Activated CD4-positive, CD25-positive, alpha-beta regulatory T cell treated with anti-CD3 and anti-CD28 coated beads, Interleukin-2, amount 50 U/mL, for 72 hours (primary cell): ENCODE results near the gene OR5L2.
"Not testable (repeated sequence)": the region's sequence is repeated elsewhere in the genome, so short reads cannot be mapped to it uniquely, and the experiment has no call there.

ENCODE experiments used
- DNase-seq: peaks from one replicate; pipeline ENCODE4 v3.0.0; 2021

The OR5L2 gene

DNA sequence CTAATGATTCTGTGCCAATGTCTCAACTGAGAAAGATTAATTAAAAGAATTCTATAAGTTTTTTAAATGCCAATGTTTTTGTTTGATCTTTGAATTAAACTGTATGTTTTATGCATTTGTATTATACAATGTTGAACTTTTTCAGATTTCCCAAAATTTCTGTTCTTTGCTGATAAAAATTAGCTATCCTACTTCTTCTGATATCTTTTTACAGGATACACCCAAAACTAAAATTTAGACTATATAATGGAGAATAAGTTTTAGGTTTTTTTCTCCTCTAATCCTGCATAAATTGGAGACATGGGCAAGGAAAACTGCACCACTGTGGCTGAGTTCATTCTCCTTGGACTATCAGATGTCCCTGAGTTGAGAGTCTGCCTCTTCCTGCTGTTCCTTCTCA lies at the start of gene OR5L2:
Gene OR5L2 (plus strand): TSS at position 301 of the 400 bp plus-strand sequence. CDS start 0 bp downstream, at position 301.
- no peak for DNase-seq

GRCh38 chr11:55791606-55792005 lies 35.4 kb upstream of the OR5L2 start:
- no peak for DNase-seq

- DNase-seq, result no peak
Observed at GRCh38 chr11:55793321-55793720, 33.7 kb upstream of the OR5L2 start.

DNA sequence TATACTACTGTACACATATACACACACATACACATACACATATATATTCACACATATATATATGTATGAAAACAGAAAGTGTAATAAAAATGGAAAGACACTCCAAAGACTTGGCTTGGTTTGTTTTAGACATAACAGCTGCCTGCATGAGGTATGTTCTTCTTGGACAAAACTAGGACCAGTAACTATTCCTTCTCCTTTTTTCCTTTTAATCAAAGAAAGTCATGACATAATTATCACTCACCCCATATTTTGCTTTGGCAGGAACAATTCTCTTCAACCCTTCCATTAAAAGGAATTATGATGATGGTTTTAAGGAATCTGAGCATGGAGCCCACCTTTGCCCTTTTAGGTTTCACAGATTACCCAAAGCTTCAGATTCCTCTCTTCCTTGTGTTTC lies 31.8 kb upstream of the OR5L2 start, which contains the start of gene OR5D14:
Gene OR5D14 (plus strand): TSS at position 301 of the 400 bp plus-strand sequence. CDS start 0 bp downstream, at position 301.
- DNase-seq, result no peak

DNA sequence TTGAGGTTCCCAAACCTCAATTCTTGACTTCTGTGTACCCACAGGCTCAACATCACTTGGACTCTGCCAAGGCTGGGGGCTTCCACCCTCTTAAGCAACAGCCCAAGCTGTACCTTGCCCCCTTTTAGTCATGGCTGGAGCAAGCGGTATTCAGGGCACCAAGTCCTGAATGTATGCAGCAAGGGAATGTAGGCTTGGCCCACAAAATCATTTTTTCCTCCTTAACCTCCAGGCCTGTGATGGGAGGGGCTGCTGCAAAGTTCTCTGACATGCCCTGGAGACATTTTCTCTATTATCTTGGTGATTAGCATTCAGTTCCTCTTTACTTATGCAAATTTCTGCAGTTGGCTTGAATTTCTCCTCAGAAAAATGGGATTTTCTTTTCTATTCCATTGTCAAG lies 20.8 kb upstream of the OR5L2 start:
- no peak for DNase-seq

DNA sequence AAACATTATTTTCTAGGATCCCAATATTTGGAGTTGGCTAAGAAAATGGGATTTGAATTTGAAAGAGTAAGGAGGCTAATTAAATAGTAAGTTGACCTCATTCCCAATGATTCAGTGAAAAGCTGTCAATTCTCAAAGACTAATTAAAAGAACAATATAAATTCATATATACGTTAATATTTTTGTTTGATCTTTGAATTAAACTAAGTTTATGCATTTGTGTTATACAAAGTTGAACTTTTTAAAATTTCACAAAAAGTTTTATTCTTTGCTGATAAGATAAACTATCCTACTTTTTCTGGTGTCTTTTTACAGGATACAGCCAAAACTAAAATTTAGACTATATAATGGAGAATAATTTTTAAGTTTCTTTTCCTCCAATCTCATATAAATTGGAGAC lies 16.0 kb upstream of the OR5L2 start, which contains the start of gene OR5L1:
Gene OR5L1 (plus strand): TSS at position 301 of the 400 bp plus-strand sequence. CDS start 100 bp downstream, outside the sequence.
- DNase-seq, result no peak

- DNase-seq, result no peak
Observed at GRCh38 chr11:55819330-55819729, 7.7 kb upstream of the OR5L2 start, which contains the start of gene OR5D18. Gene OR5D18 (plus strand): TSS chr11:55819630. CDS start chr11:55819630, 0 bp downstream.

GRCh38 chr11:55838452-55838851 lies 11.4 kb downstream of the OR5L2 start, which contains the start of gene OR5D16:
Gene OR5D16 (plus strand): TSS chr11:55838752. CDS start chr11:55838752, 0 bp downstream.
- no peak for DNase-seq

DNA sequence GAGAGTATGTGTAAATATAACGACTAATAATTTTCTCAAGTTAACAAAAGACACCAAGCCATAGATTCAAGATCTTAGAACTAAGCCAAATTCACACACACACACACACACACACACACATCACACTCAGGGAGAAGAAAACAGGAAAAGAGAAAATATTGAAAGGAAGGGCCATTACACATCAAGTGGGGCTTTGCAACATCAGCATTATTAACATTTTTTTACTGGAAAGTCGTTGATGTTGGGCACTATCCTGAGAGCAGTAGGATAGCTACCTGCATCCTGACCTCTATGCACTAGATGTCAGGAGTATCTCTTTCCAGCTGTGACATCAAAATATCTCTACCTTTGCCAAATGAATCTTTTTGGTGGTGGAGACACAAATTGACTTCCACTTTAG lies 20.4 kb downstream of the OR5L2 start:
- DNase-seq, result no peak

DNA sequence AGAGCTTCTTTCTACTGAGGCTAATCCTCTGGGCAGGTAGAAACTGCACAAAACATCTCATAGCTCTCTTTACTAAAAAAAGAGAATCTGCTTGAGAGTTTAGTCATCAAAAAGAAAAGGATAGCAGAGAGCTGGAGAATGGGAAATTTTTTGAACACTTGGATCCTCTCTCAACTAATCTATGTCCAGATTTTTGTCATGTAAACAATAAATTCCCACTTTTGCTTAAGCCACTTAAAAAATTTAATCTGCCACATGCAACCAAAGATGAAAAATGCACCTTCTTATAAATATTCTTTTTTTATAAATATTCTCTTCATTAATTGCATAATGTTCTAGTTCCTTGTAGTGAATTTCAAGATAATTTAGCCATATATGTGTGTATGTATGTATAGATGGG lies 22.0 kb downstream of the OR5L2 start:
- no peak for DNase-seq

DNA sequence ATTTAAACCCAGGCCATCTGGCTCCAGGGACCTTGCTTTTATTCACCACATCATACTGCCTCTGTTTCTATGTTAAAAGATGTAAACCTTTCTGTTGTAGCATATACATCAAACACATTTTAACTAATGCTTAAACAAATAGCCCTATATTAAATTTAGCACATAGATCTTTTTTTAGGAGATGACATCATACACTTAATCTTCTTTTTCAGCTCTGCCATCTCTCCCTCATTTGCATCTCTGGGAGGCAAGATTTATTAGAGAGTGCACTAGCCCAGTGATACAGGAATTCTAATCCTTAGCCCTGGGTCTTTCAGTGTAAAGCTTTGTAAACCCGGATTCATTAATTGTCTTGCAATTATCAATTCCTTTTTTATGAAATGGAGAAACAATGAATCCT lies 25.1 kb downstream of the OR5L2 start:
- no peak for DNase-seq

- no peak for DNase-seq
Observed at GRCh38 chr11:55854704-55855103, 27.7 kb downstream of the OR5L2 start.

GRCh38 chr11:55867354-55867753 lies 40.3 kb downstream of the OR5L2 start:
- DNase-seq, result not testable (repeated sequence)

- DNase-seq, result not testable (repeated sequence)
Observed at GRCh38 chr11:55872731-55873130, 45.7 kb downstream of the OR5L2 start.

- not testable (repeated sequence) for DNase-seq
Observed at GRCh38 chr11:55873146-55873545, 46.1 kb downstream of the OR5L2 start.
